Fibroblast of villous mesenchyme (primary cell): ENCODE results near the gene RPL41. TPM values are rescaled to one million over a fixed set of nuclear protein-coding genes. Genes with fewer than 3 reads are reported as not detected.

Source experiments
- DNase-seq: peaks from one replicate; pipeline ENCODE4 v3.0.0-alpha.2; 2010; ENCODE audit warnings: low read depth
- H3K4me3 ChIP-seq: 2 replicates; pipeline ENCODE4 v1.5.1; 2011; ENCODE audit warnings: low read depth, mild to moderate bottlenecking, low read length
- CTCF ChIP-seq: IDR thresholded peaks from 2 replicates; pipeline ENCODE4 v1.5.1; 2012; ENCODE audit warnings: low read depth, mild to moderate bottlenecking, low read length; ENCODE audit not compliant: insufficient read depth
- total RNA-seq: library from RNA; depleted of rRNA; stranded (reverse); fragments of >200 nt; gene quantifications from 2 replicates; pipeline ENCODE4 v1.2.3, GENCODE V29; 2012

Gene RPL41
- total RNA-seq, 1 donor, result 1,700 TPM

DNA sequence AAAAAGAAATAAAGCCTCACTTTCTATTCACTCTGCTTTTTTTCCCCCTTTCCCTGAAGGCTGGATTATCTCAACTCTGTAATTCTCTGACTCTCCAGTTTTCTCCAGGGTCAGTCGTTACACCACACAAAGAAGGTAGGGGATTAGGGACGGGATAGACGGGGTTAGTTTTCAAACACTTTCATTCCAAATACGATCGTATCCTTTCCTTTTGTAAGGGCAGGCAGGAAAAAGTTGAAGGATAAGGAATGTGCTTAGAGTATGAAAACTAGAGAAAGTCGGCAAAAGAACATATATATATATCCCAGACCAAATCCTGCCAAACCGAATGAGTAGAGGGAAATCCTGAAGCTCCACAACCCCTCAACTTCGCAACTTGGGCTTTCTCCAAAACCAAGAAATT, 11.1 kb downstream of the RPL41 start:
- peak overlapping the region; percentile 57 for H3K4me3 ChIP-seq
- no peak for TF ChIP-seq CTCF
- no peak for DNase-seq

- TF ChIP-seq CTCF, result no peak
- peak within 1 kb of the TSS; percentile 91 for H3K4me3 ChIP-seq
Observed at GRCh38 chr12:56127888-56128669, 11.6 kb downstream of the RPL41 start, which contains the start of gene ESYT1. Gene ESYT1 (plus strand): TSS chr12:56128267. CDS start chr12:56128320, 53 bp downstream.

DNA sequence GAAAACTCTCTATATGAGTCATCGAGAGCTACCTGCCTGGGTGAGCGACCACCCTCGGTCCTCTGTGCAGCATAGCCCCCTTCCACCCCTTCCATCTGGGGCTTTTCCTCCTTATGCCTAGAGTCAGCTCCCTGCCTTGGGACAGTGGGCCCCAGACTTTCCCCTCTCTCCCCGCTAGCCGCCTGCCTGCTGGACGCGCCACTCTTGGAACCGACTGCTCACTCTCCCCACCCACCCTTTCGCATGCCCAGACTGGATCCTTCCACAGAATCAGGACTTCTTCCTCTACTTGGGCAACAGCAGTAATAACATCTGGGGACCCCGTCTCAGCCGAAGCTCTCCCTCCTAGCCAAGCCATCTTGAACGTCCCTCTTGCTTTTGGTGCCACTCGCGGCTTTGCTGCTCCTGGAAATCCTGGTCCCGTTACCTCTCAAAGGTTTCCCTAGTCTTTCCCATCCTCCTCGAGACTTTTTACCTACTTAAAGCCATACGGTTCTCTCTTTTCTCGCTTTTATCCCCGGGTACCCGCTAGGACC, 12.3 kb downstream of the RPL41 start:
- H3K4me3 ChIP-seq, result peak overlapping the region; percentile 91
- peak; percentile 26 for DNase-seq
- TF ChIP-seq CTCF, result no peak

More at GRCh38 chr12:56127888-56128669, 11.6 kb downstream of the RPL41 start, which contains the start of gene ESYT1:
- peak; percentile 100 for DNase-seq

DNA sequence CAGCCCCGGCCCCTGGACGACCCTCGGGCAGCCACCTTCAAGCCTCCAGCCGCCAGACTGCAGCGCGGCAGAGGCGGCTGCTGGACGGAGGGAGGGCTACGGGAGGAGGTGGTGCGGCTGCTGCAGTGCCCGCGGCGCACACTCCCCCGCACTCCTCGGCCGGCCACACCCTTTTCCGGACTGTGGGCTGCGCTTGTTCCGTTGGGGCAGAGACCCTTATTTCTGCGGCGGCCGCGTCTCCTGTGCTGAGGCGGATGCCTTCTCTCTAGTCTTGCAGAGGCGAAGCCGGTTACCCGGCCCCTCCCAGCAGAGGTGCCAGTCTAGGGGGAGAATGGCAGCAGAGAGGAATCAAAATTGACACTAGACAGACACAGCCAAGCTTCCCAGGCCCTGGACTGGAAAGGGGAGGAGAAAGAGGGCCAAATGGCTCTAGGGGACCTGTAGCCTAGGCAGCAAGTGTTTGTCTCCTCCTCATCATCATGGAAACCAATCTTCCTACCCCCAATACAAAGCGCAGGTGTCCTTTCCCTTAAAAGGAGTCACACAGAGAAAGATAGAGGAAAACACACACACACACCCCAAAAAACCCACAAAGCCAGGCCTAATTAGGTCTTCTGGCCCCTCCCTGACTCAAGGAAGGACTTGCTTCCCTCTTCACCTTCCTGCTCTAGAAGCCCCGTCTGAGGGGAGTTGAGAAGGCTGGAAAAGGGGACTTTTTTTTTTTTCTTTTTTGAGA, 12.9 kb downstream of the RPL41 start:
- peak; percentile 53 for DNase-seq
- TF ChIP-seq CTCF, result no peak
- H3K4me3 ChIP-seq, result peak overlapping the region; percentile 91

DNA sequence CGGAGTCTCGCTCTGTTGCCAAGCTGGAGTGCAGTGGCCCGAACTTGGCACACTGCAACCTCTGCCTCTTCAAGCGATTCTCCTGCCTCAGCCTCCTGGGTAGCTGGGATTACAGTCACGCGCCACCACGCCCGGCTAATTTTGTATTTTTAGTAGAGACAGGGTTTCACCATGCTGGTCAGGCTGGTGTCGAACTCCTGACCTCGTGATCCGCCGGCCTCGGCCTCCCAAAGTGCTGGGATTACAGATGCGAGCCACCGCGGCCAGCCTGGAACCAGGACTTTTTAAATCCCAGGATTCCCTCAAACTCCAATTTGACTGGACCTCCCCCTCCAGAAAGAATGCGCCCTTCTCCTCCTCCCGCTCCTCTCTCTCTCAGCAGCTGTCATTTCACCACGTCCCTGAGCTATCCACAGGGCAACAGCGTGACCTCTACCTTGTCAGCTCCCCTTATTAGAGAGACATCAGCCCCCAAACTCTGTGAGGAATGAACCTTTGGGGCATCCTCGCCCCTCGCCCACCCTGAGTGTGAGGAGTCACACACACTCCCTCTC, 13.6 kb downstream of the RPL41 start:
- peak overlapping the region; percentile 91 for H3K4me3 ChIP-seq
- DNase-seq, result no peak
- no peak for TF ChIP-seq CTCF

DNA sequence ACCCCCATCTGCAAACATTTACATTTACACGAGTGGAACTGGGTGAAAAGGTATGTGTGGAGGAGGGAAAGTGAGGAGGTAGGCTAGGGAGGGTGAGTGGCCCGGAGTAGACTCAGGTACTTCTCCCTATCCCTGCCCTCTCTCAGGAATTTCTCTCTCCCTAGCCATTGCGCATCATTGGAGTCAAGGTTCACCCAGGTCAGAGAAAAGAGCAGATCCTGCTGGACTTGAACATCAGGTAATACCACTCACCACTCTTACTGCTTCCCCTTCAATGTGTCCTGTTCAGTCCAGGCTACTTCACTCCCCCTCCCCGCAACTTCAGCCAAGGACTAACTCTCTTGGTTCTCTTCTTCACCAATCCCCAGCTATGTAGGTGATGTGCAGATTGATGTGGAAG, 14.4 kb downstream of the RPL41 start:
- DNase-seq, result no peak
- H3K4me3 ChIP-seq, result no peak overlapping the region
- no peak for TF ChIP-seq CTCF
